GM21529 (cell line): ENCODE data around the gene ZNF500.

Source experiments
- ATAC-seq: cut with Tn5 transposase; IDR thresholded peaks from one replicate; pipeline ENCODE4 v1.9.1; 2021; ENCODE audit not compliant: unreplicated experiment

ZNF500 gene

GRCh38 chr16:4766875-4767628 lies at the start of gene ZNF500:
Gene ZNF500 (minus strand): TSS chr16:4767162. CDS start chr16:4765978, 1,184 bp downstream.
- peak; percentile 83 for ATAC-seq

- ATAC-seq: no peak
Observed at GRCh38 chr16:4814542-4815173, 47.7 kb upstream of the ZNF500 start.

GRCh38 chr16:4814046-4814445 lies 47.1 kb upstream of the ZNF500 start:
- no peak for ATAC-seq

GRCh38 chr16:4813251-4814003 lies 46.5 kb upstream of the ZNF500 start:
- no peak for ATAC-seq

- no peak for ATAC-seq
Observed at GRCh38 chr16:4811773-4812172, 44.8 kb upstream of the ZNF500 start.

- ATAC-seq: no peak
Observed at GRCh38 chr16:4811242-4811641, 44.3 kb upstream of the ZNF500 start.

- ATAC-seq: no peak
Observed at GRCh38 chr16:4806280-4806679, 39.3 kb upstream of the ZNF500 start.

GRCh38 chr16:4805231-4805630 lies 38.3 kb upstream of the ZNF500 start:
- no peak for ATAC-seq

- no peak for ATAC-seq
Observed at GRCh38 chr16:4803898-4804762, 37.2 kb upstream of the ZNF500 start.

- ATAC-seq: no peak
Observed at GRCh38 chr16:4803401-4803844, 36.5 kb upstream of the ZNF500 start.

- peak; percentile 88 for ATAC-seq
Observed at GRCh38 chr16:4802659-4803287, 35.8 kb upstream of the ZNF500 start.

GRCh38 chr16:4801962-4802658 lies 35.1 kb upstream of the ZNF500 start, which contains the start of gene ROGDI:
Gene ROGDI (minus strand): TSS chr16:4802633. CDS start chr16:4802571, 62 bp downstream.
- peak; percentile 63 for ATAC-seq

- no peak for ATAC-seq
Observed at GRCh38 chr16:4801051-4801961, 34.3 kb upstream of the ZNF500 start.

GRCh38 chr16:4800290-4801041 lies 33.5 kb upstream of the ZNF500 start:
- ATAC-seq: no peak

- no peak for ATAC-seq
Observed at GRCh38 chr16:4799171-4799855, 32.4 kb upstream of the ZNF500 start.

GRCh38 chr16:4798456-4798855 lies 31.5 kb upstream of the ZNF500 start:
- ATAC-seq: no peak

GRCh38 chr16:4797805-4798252 lies 30.9 kb upstream of the ZNF500 start:
- ATAC-seq: no peak
